Pulmonary artery endothelial cell (primary cell): ENCODE measurements around the gene ADGRF5. TPM values are rescaled to one million over a fixed set of nuclear protein-coding genes. Genes with fewer than 3 reads are reported as not detected.

Experiments
- DNase-seq: peaks from one replicate; pipeline ENCODE4 v3.0.0-alpha.2; 2011; ENCODE audit warnings: low read depth, low spot score
- total RNA-seq: library from RNA; depleted of rRNA; stranded (reverse); fragments of >200 nt; gene quantifications from 2 replicates; pipeline ENCODE4 v1.2.3, GENCODE V29; 2014

Gene ADGRF5
- total RNA-seq, 1 donor from 2014 or later, result 2.0 TPM

DNA sequence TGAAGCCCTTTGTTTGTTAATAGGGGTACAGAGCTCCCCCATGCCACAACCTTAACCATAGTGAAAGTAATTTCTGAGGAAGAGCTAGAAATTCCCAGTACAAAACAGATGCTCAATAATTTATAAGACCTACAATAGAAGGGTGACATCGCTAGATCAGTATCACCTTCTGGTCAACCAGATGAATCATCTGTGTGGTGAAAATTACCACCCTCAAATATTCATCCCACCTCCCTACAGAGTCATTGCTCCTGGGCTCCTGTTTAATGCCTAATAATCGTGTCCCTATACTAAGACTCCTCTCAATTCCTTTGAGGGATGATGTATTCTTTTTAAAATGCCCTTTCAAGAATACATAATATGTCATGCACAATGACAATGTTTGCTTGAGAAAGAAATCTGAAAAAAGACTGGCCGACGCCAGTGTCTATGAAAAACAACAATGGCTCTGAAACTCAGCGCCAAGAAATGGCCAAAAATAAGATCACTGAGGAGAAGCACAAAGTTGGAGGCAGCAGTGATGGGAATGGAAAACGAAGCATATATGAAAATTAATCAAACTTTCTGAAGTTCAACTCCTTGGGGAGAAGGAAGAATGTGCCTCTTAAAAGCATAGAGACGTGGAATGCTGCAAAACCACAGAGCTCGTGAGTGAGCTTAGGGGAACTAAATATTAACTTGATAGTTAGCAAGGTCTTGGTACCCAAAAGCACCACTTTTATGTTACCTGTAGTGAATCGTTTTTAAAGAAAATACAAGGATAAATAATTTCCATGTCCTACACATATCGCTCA, 11.0 kb upstream of the ADGRF5 start:
- DNase-seq, result no peak

DNA sequence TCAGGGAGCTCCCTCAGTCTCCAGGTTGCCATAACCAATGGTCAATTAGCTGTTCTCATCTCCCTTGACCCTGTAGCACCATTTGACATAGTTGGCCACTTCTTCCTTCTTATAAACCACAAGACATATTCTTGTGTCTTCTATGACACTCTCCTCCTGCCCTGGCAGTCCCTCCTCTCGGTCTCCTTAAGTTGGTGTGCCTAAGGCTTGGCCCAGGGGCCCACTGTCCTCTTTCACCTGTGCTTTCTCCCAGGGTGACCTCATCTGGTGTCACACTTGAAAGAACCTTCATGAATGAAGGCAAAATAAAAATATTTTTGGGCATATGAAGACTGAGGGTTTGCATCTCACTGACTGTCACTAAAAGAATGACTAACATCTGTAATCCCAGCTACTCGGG, 9.7 kb upstream of the ADGRF5 start:
- no peak for DNase-seq

- no peak for DNase-seq
These were observed 8.6 kb upstream of the ADGRF5 start for GRCh38 chr6:46930331-46930730.

GRCh38 chr6:46927066-46927465, 5.3 kb upstream of the ADGRF5 start:
- DNase-seq, result no peak

GRCh38 chr6:46926481-46926880, 4.7 kb upstream of the ADGRF5 start:
- DNase-seq, result no peak

DNA sequence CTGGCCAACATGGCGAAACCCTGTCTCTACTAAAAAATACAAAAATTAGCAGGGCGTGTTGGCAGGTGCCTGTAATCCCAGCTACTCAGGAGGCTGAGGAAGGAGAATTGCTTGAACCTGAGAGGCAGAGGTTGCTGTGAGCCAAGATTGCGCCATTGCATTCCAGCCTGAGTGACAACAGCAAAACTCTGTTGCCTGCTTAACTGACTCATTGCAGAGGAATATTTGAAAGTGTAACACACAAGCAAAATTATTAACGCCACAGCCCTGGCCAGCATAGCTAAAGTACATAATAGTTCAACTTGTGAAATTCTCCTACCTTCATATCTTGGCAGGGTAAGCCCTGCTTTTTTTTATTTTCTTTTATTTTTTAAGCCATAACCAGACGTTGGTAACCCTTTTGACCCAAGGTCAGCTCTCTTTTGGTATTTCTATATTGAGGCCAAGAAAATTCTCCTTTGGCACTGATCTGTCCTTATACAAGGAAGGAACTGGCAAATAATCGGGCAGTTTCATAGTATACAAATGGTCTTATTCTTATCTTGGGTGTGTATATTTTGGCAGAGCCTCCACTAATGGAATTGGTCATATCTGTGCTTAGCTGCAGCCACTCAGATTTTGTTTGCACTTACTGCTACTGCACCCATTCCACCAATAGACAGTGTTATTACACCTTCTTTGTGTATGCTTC, 4.0 kb upstream of the ADGRF5 start:
- no peak for DNase-seq

DNA sequence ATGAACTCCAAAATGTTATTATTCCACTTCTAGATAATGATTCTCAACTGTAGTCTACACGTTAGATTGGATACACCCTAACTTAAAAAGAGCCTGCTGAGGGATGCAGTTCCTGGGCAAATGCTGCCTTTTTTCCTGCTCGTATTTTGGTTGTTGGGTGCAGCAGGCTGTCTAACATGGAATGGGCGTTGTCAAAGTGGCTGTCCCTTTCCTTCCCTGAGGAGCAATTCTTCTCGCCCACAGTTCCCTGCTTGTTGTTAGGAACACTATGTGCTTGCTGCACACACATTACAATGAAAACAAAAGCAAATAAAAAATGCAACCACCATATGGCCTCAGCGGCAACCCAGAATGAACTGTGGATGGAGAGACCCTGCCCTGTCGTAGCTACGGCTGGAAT, 1.7 kb upstream of the ADGRF5 start:
- no peak for DNase-seq

GRCh38 chr6:46921059-46921458, 679 bp downstream of the ADGRF5 start:
- no peak for DNase-seq

DNA sequence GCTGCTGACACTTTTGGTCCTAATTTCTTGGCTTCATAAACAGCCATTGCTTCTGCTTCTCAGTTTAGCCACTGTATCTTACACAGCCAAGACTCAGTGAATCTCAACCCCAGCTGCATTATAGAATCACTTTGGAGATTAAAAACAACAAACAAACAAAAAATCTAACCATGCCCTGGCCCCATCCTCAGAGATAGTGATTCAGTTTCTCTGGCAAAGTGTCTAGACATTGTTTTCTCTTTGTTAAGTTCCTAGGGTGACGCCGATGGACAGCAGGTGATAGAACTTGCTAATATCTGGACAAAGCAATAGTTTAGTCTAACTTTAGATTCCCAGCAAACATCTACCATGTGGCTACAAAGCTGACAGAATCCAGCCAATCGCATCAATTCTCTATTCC, 2.9 kb downstream of the ADGRF5 start:
- no peak for DNase-seq

- no peak for DNase-seq
These were observed 4.7 kb downstream of the ADGRF5 start for GRCh38 chr6:46917002-46917545.

DNA sequence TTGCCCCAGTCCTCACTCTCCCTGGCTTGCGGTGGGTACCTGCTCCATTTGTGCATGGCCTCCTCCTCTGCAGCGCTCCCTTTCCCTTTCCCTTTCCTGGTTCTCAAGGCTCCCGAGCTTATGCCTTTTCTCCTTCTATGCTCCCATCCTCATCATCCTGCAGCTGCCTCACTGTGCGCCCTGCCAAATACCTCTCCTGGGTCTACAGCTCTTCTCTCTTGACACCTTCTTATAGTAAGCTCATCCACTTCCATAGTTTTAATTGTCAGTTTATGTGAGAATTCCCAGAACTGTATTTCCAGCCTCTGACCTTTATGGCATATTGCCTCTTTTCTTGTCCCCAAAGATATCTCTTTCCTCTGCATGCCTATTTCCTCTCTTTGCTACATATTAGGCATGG, 5.9 kb downstream of the ADGRF5 start:
- DNase-seq, result no peak

GRCh38 chr6:46915380-46915779, 6.4 kb downstream of the ADGRF5 start:
- no peak for DNase-seq

GRCh38 chr6:46914279-46914810, 7.4 kb downstream of the ADGRF5 start:
- peak; percentile 79 for DNase-seq

DNA sequence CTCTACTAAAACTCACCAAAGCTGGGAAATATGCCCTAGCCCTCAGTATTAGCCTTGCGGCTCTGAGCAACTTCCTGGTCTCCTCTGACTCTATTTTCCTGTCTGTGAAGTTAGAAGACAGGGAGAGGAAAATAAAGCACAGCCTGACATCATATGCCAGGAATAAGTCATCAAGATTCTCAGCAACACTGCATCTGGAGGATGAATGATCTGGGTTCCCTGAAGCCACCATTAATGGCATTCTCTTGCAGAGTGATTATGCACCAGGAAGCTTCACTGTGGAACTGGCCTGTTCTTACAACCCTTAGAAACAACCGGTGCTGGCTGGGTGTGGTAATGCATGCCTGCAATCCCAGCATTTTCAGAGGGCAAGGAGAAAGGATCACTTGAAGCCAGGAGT, 12.4 kb downstream of the ADGRF5 start:
- peak; percentile 90 for DNase-seq

- DNase-seq, result no peak
These were observed 15.0 kb downstream of the ADGRF5 start for GRCh38 chr6:46906776-46907175.

GRCh38 chr6:46904117-46904516, 17.6 kb downstream of the ADGRF5 start:
- no peak for DNase-seq

DNA sequence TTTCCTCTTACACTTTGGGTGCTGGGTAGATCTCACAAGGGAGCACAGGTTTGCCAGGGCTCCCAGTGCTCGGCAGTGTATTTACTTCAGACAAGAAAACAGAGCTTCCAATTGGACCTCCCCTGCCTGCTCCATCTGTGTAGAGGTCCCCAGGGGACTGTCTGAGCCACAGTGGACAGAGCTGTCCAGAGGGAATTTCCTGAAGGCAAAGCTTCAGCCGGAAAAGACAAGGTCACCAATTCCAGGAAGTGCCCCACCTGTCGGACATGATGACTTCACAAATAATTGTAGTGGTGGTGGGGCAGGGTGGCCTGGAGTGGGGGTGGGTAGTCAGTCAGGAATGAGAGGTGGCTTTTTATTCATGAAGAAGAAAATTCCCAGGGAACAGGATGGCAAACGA, 18.6 kb downstream of the ADGRF5 start:
- DNase-seq, result no peak

GRCh38 chr6:46901882-46902314, 19.8 kb downstream of the ADGRF5 start:
- peak; percentile 54 for DNase-seq

GRCh38 chr6:46900266-46900665, 21.5 kb downstream of the ADGRF5 start:
- no peak for DNase-seq

GRCh38 chr6:46899659-46900058, 22.1 kb downstream of the ADGRF5 start:
- no peak for DNase-seq

DNA sequence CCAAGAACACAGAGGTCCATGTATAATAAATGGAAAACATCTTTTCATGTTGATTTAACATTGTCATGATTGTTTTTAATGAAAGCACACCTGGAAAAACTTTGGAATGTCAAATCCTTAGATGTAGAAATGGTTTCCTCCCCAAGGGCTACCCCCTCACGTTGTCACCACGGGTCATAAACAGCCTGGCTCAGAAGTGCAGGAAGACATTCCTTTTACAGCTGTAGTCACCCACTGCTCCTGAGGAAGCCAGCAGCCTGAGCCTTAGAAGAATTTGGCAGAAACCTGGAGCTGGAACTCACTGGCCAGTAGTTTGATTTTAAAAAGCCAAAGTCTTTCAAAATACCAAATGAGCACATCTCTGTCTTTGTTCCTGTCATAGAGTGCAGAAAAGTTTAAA, 23.7 kb downstream of the ADGRF5 start:
- DNase-seq, result no peak

- DNase-seq, result no peak
These were observed 24.9 kb downstream of the ADGRF5 start for GRCh38 chr6:46896871-46897270.
